GM18858 (cell line): Measurements from ENCODE around the gene TRIM54.
"Not testable (repeated sequence)": the region's sequence is repeated elsewhere in the genome, so short reads cannot be mapped to it uniquely, and the experiment has no call there.

ENCODE experiments used
- ATAC-seq: cut with Tn5 transposase; IDR thresholded peaks from one replicate; pipeline ENCODE4 v1.9.1; 2021; ENCODE audit not compliant: unreplicated experiment

TRIM54 gene

DNA sequence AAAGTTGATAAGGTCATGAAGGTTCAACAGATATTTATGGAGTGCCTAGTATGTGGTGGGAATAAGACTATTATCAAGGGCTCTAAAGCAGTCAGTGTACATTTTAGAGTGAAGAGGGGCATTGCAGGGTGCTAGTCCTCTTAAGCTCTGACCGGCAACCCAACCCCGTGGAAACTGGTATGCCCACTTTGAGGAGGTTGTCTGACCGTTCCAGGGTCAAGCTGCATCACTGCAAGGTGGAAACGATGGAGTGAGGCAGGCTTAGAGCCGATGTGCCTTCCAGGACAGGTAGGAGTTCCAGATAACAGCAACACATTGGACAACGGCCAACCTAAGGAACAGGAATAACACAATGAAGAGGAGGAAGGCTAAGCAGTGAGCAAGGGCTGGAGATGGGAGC is 27.4 kb downstream of the TRIM54 start:
- no peak for ATAC-seq

DNA sequence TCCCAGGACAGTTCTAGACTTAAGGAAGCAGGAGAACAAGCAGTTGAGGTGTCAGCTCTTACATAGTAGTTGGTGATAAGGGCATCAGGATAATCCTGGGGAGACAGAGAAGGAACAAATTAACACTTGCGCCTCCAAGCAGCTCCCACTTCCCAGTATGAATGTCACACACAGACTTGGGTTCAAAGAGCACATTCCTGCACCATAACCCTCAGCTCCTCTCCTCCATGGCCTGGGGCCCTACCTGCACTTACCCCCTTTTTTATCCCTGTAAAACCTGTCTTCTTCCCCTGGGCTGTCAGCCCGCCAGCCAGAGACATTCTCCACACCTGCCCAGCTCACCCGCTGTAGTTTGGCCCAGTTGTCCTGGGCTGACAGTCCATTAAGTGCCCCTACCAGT is 29.9 kb downstream of the TRIM54 start:
- ATAC-seq: no peak

DNA sequence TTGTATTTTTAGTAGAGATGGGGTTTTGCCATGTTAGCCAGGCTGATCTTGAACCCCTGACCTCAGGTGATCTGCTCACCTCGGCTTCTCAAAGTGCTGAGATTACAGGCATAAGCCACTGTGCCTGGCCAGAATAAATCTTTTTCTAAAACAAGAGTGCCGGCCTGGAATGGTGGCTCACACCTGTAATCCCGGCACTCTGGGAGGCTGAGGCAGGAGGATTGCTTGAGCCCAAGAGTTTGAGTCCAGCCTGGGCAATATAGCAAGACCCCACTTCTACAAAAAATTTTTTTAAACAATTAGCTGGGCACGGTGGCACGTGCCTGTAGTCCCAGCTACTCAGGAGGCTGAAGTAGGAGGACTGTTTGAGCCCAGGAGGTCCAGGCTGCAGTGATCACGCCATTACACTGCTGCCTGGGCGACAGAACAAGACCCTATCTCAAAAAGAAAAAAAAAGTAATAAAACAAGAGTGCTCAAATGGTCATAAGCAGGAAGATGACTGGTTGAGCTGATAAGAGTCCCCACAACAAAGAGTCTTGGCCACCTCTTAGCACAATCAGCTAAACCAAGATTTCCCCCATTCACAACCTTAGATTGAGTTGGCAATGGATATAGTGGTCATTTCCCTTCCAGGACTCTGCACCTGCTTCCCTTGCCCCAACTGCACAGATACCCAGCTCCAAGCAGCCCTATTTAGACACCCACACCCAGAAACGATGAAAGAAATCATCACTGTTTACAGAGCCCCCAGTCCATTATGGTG is 31.8 kb downstream of the TRIM54 start:
- no peak for ATAC-seq

- ATAC-seq: no peak
Measured at GRCh38 chr2:27314709-27315108, 32.5 kb downstream of the TRIM54 start.

- no peak for ATAC-seq
Measured at GRCh38 chr2:27315122-27315521, 32.9 kb downstream of the TRIM54 start.

- no peak for ATAC-seq
Measured at GRCh38 chr2:27316655-27317412, 34.6 kb downstream of the TRIM54 start.

DNA sequence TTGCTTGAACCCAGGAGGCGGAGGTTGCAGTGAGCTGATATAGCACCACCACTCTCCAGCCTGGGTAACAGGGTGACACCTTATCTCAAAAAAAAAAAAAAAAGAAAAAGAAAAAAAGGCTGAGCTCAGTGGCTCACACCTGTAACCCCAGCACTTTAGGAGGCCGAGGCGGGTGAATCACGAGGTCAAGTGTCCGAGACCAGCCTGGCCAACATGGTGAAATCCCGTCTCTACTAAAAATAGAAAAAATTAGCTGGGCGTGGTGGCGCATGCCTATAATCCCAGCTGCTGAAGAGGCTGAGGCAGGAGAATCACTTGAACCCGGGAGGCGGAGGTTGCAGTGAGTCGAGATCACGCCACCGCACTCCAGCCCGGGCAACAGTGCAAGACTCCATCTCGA is 37.6 kb downstream of the TRIM54 start:
- not testable (repeated sequence) for ATAC-seq

GRCh38 chr2:27320958-27321543 is 38.8 kb downstream of the TRIM54 start:
- no peak for ATAC-seq

DNA sequence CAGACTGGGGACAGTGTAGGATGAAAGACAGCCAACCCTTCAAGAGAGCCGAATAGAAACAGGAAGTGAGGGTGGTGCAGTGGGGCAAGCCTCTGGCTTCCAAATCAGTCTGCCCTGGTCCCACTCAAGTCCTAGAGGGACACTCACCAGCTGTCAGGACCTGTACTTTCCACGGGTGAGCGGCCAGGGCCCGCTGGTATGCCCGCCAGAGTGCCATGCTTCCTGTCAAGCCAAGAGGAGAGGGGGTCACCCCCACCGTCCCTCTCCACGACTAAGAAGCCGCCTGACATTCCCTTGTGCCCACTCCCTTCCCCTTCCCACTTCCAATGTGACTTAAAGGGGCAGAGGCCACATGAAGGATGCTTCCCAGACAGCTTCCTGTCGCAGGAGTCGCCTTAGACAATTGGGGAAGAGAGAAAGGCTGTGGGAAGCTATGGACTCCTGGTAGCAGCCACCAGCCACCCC is 40.1 kb downstream of the TRIM54 start:
- no peak for ATAC-seq

DNA sequence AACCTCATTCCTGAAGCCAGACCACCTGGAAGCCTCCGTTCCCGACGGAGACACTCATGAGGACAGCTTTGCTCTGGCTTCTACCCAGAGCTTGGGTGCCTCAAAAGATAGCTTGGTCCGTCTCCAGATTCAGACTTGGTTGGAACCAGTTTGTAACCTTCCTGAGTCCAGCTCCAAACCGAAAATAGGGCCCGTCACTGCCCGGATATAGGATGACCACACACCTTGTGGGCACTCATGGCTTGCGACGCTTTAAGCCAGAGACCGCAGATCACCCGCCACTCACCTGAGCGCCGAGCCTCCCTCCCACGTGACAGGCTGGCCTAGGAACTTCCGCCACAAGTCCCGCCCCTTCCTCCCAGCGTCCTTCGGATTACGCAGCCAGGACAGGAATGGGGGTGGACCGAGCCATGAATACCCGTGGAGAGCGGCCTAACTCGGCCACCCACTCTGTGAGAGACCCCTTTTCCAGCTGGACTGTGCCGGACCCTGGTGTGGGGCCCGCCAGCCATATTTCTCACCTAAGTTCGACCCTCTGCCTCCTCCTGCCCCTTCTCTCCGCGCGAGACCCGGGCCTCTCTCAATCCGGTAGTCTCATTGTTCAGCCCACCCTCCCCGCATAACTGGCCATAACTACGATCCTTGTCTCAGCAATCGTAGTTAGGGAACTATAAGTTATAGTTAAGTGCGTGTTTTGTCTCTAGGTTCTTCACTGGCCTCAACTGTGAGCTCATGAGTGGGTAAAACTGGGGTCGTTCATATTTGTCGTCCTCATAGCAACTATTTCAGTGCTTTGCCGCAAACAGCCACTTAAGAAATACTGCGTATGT is 40.8 kb downstream of the TRIM54 start, which contains the start of gene MPV17:
Gene MPV17, minus strand, starts transcription at position 332 of the 830 bp plus-strand sequence. CDS start 580 bp downstream, outside the sequence.
- ATAC-seq: peak; percentile 69

DNA sequence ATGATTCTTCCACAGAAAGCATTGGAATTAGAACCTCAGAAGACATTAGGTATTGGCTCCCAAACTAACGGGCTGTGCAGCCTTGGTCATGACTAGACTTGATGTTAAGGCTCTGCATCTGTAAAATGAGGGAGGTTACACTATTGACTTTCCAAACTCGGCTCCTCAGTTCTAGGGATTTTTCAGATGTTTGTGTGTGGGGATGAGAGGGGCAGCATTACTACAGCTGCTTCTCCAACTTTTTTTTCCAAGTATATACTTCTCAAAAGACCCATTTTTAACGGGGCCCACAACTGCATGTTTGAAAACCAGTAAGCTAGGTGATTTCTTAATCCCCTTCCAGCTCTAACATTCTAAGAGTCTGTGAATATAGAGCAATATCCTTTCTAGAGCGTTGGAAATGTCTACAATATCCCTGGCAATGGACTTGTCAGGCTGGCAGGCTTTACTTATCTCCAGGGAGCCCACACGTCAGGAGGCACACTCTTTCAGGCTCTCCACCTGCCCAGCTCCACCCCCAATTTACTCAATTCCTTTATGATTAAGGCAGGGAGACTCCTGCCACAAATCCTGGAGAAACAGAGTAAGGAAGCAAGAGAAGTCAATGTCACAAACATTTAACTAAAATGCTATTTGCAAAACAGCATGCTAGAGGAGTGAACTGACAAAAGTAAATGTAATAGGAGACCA is 41.5 kb downstream of the TRIM54 start:
- ATAC-seq: no peak

DNA sequence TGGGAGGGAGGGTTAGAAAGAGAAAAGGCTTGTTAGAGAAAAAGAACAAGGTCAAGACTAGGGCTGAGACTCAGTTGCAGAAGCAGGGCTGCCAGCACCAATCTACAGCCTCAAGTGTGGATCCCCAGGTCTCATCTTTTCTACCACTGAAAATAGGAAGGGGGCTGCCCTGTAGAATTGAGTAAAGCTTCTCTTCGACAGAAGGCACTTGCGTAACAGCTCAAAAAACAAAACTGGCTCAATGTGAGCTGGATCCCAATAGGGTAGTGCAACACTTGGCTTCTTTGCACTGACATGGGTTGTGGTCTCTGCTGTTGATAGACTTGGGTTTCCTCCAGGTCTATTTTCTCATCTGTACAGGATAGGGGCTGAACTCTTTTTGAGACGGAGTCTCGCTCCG is 42.5 kb downstream of the TRIM54 start:
- no peak for ATAC-seq

DNA sequence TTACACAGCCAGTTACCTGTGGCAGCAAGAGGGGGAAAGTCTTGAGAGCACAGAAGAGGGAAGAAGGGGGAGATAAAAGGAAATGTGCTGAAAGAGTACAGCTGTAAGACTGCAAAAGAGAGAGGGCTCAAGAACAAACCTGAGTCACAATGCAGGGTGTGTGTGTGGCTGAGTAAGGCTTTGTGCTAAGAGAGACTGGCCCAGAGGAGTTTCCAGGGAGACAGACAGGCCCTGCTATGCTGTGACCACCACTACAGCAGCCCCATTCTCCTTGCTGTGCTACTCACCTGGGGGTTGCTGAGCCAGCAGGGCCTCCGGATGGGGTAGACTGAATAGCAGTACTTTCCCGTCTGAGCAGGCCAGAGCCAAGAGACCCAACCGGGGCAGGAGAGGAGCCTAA is 53.1 kb downstream of the TRIM54 start:
- ATAC-seq: no peak

DNA sequence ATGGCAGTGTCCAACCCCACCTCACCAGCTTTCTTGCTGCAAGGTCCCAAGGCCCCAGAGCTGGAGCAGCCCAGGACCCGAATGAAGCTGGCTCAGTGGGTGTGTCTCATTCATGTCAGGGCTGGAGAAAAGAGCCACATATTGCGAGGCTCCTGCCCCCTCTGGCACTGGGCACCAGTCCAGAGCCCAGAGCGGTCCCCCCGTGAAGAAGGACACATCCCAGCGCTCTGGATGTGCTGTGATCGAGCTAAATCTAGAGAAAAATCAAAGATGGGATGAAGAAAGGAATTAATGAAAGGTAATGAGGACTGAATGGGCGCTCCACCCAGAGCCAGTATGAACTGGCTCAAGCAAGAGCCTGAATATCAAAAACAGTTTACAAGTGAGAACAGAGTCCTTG is 53.9 kb downstream of the TRIM54 start:
- no peak for ATAC-seq

- no peak for ATAC-seq
Measured at GRCh38 chr2:27347641-27348040, 65.4 kb downstream of the TRIM54 start.

GRCh38 chr2:27350106-27350693 is 68.0 kb downstream of the TRIM54 start:
- no peak for ATAC-seq

DNA sequence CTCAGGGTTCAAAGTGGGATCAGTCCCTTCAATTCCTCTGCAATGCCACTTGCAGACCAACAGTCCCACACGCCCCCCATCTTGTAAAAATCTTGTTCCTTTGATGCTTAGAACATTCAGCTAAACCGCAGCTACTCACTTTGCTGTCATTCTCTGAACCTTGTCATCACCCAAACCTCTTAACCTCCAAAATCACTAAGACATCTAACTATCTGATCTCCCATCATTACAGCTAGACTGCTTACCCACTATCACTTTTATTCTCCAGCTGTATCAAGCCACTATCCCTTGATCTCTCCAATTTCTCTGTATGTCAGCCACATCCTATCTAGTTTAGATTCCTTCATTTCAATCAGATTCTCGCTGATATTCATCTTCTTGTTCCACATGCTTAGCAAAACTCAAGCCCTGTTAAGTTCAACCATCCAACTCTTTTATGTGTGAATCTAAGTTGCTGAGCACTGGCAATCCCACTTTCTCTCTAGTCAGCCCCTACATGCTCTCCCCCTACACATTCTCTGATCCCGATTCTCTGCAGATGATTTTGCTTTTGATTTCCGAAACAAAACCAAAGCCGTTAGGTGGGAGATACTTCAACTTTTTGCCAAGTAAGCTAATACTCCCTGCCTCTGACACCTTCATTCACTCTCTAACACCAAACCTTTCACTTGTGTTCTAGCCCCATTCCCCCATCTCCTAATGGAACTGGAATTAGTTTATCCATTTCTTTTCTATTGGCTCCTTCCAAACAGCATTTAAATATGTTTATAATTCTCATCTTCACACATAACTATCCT is 69.8 kb downstream of the TRIM54 start:
- ATAC-seq: no peak

DNA sequence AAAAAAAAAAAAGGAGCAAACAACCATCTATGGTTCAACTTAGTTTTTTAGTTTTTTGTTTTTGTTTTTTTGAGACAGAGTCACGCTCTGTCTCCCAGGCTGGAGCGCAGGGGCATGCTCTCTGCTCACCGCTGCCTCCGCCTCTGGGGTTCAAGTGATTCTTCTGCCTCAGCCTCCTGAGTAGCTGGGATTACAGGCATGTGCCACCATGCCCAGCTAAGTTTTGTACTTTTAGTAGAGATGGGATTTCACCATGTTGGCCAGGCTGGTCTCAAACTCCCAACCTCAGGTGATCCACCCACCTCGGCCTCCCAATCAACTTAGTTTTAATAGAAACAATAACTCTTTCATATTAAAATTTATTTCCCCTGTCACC is 71.1 kb downstream of the TRIM54 start:
- ATAC-seq: not testable (repeated sequence)
